GM04503 (cell line): ENCODE measurements around the gene INF2.
A peak's percentile ranks its signal among the peaks of the same experiment; 100 is the strongest.
"Not testable (repeated sequence)": the region's sequence is repeated elsewhere in the genome, so short reads cannot be mapped to it uniquely, and the experiment has no call there.

Experiments
- DNase-seq: peaks from one replicate; pipeline ENCODE4 v3.0.0-alpha.2; 2012; ENCODE audit warnings: low read depth

Gene INF2

DNA sequence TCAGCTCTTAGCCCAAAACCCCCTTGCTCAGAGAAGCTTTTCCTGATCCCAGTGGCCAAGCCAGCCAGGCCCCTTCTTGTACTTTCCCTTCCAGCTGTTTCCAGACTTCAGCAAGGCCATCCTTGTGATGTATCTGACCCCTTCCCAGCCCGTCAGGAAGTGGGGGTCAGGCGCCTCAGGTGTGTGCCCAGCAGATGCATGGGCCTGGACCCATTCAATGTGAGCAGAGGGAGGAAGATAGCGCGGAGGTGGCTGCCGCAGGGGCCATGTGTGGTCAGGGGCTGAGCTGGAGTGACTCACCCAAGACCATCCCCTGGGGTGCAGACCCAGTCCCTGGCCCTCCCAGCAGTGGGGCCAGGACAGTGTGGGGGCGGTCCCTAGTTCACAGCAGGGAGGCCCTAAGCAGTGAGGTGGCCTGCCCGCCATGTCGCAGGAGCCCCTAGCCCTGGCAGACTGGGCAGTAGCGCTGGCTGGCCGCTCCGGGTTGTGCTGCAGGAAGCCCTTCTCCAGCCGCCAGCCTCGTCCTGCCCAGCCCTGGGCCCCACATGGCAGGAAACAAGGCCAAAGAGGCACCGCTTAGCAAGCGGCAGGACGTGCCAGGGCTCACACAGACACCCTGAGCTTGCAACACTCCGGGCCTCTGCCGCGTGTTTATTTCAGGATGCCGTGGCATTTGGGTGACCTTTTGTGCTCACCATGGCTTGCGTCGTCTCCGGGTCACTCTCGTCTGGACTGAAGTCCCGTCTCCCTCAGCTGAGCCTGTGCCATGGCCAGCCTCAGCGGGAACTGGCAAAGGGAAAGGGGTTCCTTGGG lies 46.6 kb downstream of the INF2 start:
- DNase-seq = peak; percentile 67

GRCh38 chr14:104738375-104739019 lies 49.1 kb downstream of the INF2 start:
- DNase-seq = no peak

DNA sequence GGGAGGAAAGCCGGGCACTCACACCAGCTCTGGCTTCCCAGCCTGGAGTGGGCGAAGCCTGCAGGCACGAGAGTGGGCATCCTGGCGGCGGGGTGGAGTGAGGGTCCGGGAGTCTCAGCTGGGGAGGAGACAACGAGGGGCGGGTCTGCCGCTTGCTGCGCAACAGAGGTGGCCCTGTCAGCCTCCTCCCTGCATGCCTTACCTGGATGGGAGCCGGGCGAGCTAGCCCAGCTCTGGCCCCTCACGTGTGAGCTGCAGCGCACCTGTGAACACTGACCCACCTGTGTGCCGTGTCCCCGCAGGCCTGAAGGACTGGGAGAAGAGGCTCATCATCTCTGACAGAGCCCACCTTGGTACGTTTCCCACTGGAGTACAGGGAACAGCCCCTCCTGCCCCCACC lies 49.6 kb downstream of the INF2 start:
- DNase-seq = no peak

DNA sequence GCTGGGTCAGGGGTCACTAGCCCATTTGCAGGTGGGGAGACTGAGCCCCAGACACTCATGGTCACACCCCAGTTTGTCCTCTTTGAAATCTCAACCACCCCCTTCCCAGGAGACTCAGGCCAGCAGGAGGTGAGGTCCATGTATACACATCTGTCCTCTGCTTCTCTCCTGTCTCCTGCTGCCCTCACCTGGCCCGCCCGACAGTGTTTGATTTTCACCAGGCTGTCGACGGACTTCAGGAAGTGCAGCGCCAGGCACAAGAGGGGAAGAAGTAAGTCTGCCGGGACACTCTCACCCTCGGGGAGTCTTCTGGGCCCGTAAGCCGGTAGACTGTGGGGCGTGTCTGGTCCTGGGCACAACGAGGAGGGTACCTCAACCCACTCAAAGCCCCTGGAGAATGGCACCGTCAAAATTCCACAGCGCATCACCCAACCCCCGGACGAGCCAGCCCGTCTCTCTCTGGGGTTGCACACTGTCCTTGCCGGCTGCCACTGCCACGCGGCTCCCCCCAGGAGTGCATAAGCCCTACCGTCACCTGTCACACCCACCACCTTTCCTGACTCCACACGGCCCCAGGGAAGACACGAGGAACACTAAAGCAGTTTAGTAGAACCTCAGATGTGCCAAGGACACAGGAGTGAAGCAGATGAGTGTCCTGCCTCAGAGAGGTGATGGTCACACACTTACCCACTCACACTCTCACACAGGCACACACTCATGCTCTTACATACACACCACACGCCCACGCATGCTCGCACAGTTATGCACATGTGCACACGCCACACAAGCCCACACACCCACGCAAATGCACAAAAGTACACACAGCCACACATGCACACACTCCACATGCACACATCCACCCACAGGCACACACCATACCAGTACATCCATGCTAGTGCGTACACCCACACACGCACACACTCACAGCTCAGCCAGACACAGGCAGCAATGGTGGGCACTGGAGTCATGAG lies 50.4 kb downstream of the INF2 start:
- no peak for DNase-seq

DNA sequence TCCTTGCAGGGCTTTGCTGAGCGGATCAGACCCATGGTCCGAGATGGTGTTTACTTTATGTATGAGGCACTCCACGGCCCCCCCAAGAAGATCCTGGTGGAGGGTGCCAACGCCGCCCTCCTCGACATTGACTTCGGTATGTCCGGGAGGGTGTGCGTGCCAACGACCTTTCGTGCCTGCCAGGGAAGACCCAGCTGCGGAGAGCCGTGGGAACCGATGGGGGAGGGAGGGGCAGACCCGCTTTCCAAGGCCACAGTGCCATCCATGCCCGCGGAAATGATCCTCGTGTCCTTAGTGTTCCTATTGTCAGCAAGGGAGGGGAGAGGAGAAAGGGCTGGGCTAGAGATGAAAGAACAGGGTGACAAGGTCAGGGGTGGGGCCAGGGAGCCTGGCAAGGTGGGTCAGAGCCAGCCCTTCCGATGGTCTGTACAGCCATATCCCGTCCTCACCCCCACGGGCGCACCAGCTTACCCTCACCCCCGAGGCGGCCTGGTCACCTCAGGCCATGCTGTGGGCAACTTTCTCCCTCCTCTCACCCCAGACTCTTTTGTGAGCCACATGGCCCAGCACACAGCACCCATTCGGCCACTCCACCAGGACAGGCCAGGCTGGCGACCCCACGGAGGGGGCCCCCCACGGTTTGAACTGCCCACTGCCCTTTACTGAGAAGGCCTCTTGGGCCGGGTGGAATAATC lies 51.8 kb downstream of the INF2 start:
- DNase-seq = no peak

- no peak for DNase-seq
These were observed 52.4 kb downstream of the INF2 start for GRCh38 chr14:104741803-104742251.

DNA sequence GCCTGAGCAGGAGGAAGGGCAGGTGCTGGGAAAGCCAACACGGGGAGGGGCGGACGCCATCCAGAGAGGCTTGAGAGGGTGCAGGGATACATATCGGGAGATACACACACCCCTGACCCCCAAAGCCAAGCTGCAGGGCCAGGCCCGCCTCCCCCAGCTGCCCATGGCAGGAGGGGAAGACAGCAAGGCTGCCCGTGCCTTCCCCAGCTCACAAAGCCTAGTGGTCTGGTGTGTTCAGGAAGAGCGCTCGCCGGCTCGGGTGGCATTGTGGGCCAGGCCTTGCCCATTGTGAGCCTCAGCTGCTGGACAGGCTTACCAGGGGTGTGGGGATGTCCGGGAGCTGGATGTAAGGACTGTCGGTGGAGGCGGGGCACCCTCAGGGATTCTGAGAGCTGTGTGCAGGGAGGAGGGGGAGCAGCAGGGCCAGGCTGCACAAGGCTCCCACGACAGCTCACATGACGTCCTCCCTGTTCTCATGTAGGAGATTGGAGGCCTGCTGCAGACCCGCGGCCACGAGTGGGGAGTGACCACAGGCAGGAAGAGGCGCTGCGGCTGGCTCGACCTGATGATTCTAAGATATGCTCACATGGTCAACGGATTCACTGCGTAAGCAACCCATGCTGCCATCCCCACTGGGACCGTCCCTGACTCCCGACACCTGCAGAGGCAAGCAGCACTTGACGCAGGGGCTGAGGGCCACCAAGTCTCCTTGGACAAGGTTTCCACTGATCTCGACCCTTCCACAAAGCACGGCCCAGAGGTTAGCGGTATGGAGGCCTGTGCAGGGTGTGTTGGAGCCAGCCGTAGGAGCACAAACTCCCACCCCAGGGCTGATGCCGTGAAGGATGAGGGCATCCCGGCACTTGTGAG lies 53.4 kb downstream of the INF2 start:
- no peak for DNase-seq

- no peak for DNase-seq
These were observed 54.3 kb downstream of the INF2 start for GRCh38 chr14:104743461-104744380.

- no peak for DNase-seq
These were observed 55.1 kb downstream of the INF2 start for GRCh38 chr14:104744484-104744883.

- DNase-seq = no peak
These were observed 56.0 kb downstream of the INF2 start for GRCh38 chr14:104745431-104745830.

DNA sequence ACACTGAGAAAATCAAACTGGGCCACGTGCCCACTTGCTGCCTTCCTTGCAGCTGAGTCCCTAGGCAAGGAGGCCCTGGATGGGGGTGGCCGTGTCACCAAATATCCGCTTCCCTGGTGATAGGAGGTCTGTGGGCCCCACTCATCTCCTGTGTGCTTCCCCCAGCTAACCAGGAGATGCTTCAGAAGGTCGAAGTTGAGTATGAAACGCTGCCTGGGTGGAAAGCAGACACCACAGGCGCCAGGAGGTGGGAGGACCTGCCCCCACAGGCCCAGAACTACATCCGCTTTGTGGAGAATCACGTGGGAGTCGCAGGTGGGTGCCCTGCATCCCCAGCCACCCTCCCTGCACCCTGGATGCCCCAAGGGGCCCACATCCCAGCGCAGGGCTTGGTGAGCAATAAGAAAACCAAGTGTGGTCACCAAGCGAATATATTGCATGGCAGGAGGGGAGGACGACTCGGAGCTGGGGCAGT lies 56.7 kb downstream of the INF2 start:
- DNase-seq = no peak

- DNase-seq = no peak
These were observed 57.6 kb downstream of the INF2 start for GRCh38 chr14:104746934-104747481.

GRCh38 chr14:104747876-104748275 lies 58.5 kb downstream of the INF2 start:
- DNase-seq = no peak

DNA sequence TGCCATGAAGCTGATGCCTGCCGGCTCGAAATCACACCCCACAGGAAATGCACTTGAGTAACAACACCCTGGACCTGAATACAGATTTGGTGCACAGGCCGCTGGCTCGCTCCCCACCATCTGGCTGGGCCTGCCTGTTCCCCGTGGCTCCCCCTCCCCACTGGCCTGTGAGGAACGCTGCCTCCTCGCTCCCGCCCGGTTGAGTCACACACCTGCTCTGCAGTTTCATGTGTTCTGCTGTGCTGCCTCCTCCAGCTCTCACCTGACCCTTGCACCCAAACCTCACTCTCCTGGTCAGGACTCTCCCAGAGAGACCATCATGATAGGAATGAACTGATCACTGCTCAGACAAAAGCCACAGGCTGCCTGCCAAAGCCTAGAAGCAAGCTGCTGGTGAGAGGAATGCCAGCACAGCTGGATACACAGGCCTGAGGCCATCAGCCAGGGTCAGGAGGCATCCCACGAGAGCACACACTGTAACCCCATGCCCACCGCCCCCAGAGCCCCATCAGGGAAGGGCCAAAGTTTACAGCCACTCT lies 59.8 kb downstream of the INF2 start:
- peak; percentile 39 for DNase-seq

DNA sequence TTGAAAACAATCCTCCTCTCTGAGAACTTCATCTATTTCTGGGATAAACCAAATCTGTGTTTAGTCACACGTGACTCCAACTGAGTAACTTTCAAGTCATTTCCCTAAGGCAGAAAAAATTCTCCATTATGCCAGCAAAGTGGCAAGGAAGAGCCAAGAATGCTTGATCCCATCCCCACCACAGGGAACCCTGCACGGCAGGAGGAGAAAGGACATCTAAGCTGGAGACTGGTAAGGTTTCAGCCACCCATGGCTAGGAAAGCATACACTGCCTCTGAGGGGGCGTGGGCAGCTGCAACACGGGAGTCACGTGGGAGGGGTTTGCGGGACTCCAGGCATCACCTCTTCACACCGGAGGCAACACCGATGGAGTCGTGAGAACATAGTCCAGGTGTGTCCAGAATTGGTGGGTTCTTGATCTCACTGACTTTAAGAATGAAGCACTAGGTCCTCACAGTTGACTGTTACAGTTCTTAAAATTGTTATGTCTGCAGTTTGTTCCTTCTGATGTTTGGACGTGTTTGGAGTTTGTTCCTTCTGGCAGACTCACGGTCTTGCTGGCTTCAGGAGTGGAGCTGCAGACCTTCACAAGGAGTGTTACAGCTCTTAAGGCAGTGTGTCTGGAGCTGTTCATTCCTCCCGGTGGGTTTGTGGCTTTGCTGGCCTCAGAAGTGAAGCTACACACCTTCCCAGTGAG lies 60.8 kb downstream of the INF2 start:
- peak; percentile 32 for DNase-seq

GRCh38 chr14:104750753-104751057 lies 61.3 kb downstream of the INF2 start:
- DNase-seq = not testable (repeated sequence)

DNA sequence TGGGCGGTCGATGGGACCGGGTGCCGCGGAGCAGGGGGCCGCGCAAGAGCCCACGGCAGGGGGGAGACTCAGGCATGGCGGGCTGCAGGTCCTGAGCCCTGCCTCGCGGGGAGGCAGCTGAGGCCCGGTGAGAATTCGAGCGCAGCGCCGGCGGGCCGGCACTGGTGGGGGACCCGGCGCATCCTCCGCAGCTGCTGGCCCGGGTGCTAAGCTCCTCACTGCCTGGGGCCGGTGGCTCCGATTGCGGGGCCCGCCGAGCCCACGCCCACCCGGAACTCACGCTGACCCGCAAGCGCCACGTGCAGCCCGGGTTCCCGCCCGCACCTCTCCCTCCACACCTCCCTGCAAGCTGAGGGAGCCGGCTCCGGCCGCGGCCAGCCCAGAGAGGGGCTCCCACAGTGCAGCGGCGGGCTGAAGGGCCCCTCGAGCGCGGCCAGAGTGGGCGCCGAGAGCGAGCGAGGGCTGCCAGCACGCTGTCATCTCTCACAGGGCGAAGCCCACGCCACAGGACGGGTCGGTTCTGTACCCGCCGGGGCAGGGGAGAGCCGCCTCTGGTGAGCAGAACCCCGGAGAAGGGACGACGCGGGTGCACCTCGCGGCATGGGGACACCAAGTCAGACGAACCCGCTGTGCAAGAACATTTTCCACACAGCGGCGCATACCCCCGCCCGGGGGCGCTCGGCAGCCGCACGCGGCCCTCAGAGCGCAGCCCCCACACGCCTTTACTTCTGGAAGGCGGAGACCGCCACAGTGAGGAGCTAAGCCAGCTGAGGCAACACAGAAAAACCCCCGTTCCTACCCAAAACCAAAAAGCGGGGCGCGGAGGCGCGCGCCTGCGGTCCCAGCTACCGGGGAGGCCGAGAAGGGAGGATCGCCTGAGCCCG lies 62.4 kb downstream of the INF2 start:
- no peak for DNase-seq

- DNase-seq = no peak
These were observed 63.0 kb downstream of the INF2 start for GRCh38 chr14:104752423-104752734.
